Measurements from ENCODE around the gene HYI.
"Not testable (repeated sequence)": the region's sequence is repeated elsewhere in the genome, so short reads cannot be mapped to it uniquely, and the experiment has no call there.

The HYI gene

GRCh38 chr1:43453442-43454269, at the start of gene HYI:
TSS of gene HYI (minus strand) at chr1:43453931. CDS start at chr1:43453793, 138 bp downstream.
- DNase-seq (ENCODE audit: low read depth, low spot score), result peak; percentile 65

GRCh38 chr1:43501806-43502205, 48.1 kb upstream of the HYI start:
- not testable (repeated sequence) for DNase-seq (ENCODE audit: low read depth, low spot score)

GRCh38 chr1:43499898-43500297, 46.2 kb upstream of the HYI start:
- DNase-seq (ENCODE audit: low read depth, low spot score), result no peak

GRCh38 chr1:43495204-43495603, 41.5 kb upstream of the HYI start:
- no peak for DNase-seq (ENCODE audit: low read depth, low spot score)

- peak; percentile 60 for DNase-seq (ENCODE audit: low read depth, low spot score)
Measured at GRCh38 chr1:43493661-43494450, 40.1 kb upstream of the HYI start.

GRCh38 chr1:43492826-43493225, 39.1 kb upstream of the HYI start:
- DNase-seq (ENCODE audit: low read depth, low spot score), result no peak

GRCh38 chr1:43491061-43491460, 37.3 kb upstream of the HYI start:
- DNase-seq (ENCODE audit: low read depth, low spot score), result no peak

GRCh38 chr1:43488165-43488564, 34.4 kb upstream of the HYI start:
- no peak for DNase-seq (ENCODE audit: low read depth, low spot score)

- DNase-seq (ENCODE audit: low read depth, low spot score), result no peak
Measured at GRCh38 chr1:43484367-43484766, 30.6 kb upstream of the HYI start.

GRCh38 chr1:43482215-43482614, 28.5 kb upstream of the HYI start:
- no peak for DNase-seq (ENCODE audit: low read depth, low spot score)

GRCh38 chr1:43481491-43481890, 27.8 kb upstream of the HYI start:
- DNase-seq (ENCODE audit: low read depth, low spot score), result no peak

- no peak for DNase-seq (ENCODE audit: low read depth, low spot score)
Measured at GRCh38 chr1:43479414-43479813, 25.7 kb upstream of the HYI start.

GRCh38 chr1:43477716-43478115, 24.0 kb upstream of the HYI start:
- no peak for DNase-seq (ENCODE audit: low read depth, low spot score)

- DNase-seq (ENCODE audit: low read depth, low spot score), result not testable (repeated sequence)
Measured at GRCh38 chr1:43475611-43476401, 22.1 kb upstream of the HYI start.

GRCh38 chr1:43473463-43473862, 19.7 kb upstream of the HYI start:
- DNase-seq (ENCODE audit: low read depth, low spot score), result no peak

GRCh38 chr1:43472463-43473151, 18.9 kb upstream of the HYI start:
- DNase-seq (ENCODE audit: low read depth, low spot score), result not testable (repeated sequence)

GRCh38 chr1:43472087-43472462, 18.3 kb upstream of the HYI start:
- no peak for DNase-seq (ENCODE audit: low read depth, low spot score)

- no peak for DNase-seq (ENCODE audit: low read depth, low spot score)
Measured at GRCh38 chr1:43469932-43470331, 16.2 kb upstream of the HYI start.

- no peak for DNase-seq (ENCODE audit: low read depth, low spot score)
Measured at GRCh38 chr1:43468414-43468813, 14.7 kb upstream of the HYI start.

GRCh38 chr1:43466403-43466802, 12.7 kb upstream of the HYI start:
- no peak for DNase-seq (ENCODE audit: low read depth, low spot score)

- no peak for DNase-seq (ENCODE audit: low read depth, low spot score)
Measured at GRCh38 chr1:43465505-43466067, 11.9 kb upstream of the HYI start.
